ENCODE results near the gene PLB1. TPM values are rescaled to one million over a fixed set of nuclear protein-coding genes. Genes with fewer than 3 reads are reported as not detected.
A peak's percentile ranks its signal among the peaks of the same experiment; 100 is the strongest.

PLB1 gene
- total RNA-seq, 1 donor from 2014 or later, result 0.64 TPM

- Mint-ChIP-seq H3K9me3 (ENCODE audit: unreplicated experiment) (no peaks in the 10 kb centered on the region), H3K36me3 (ENCODE audit: unreplicated experiment) (no peaks in the 10 kb centered on the region), H3K4me3 (ENCODE audit: unreplicated experiment) (no peak overlapping the region), H3K4me1 (ENCODE audit: unreplicated experiment) (peaks cover 29% of the 10 kb centered on the region), H3K27ac (ENCODE audit: unreplicated experiment) (no peak overlapping the region), H3K27me3 (ENCODE audit: unreplicated experiment) (no peaks in the 10 kb centered on the region)
- no peak for DNase-seq (ENCODE audit: extremely low spot score, unreplicated experiment)
- no peak for TF ChIP-seq CTCF (IDR thresholded peaks at IDR 0.05)
These were observed 47.1 kb upstream of the PLB1 start for GRCh38 chr2:28448793-28449100.

- no peak for TF ChIP-seq CTCF (IDR thresholded peaks at IDR 0.05)
- Mint-ChIP-seq H3K4me1 (ENCODE audit: unreplicated experiment) (peaks cover 29% of the 10 kb centered on the region), H3K27me3 (ENCODE audit: unreplicated experiment) (no peaks in the 10 kb centered on the region), H3K36me3 (ENCODE audit: unreplicated experiment) (no peaks in the 10 kb centered on the region), H3K9me3 (ENCODE audit: unreplicated experiment) (no peaks in the 10 kb centered on the region), H3K4me3 (ENCODE audit: unreplicated experiment) (no peak overlapping the region), H3K27ac (ENCODE audit: unreplicated experiment) (no peak overlapping the region)
- no peak for DNase-seq (ENCODE audit: extremely low spot score, unreplicated experiment)
These were observed 46.8 kb upstream of the PLB1 start for GRCh38 chr2:28449126-28449487.

GRCh38 chr2:28449488-28450395 lies 46.1 kb upstream of the PLB1 start:
- no peak overlapping the region for H3K4me3 Mint-ChIP-seq (ENCODE audit: unreplicated experiment)
- no peak for TF ChIP-seq CTCF (IDR thresholded peaks at IDR 0.05)
- no peaks in the 10 kb centered on the region for H3K27me3 Mint-ChIP-seq (ENCODE audit: unreplicated experiment)
- no peaks in the 10 kb centered on the region for H3K36me3 Mint-ChIP-seq (ENCODE audit: unreplicated experiment)
- DNase-seq (ENCODE audit: extremely low spot score, unreplicated experiment), result no peak
- H3K9me3 Mint-ChIP-seq (ENCODE audit: unreplicated experiment), result no peaks in the 10 kb centered on the region
- H3K4me1 Mint-ChIP-seq (ENCODE audit: unreplicated experiment), result peaks cover 29% of the 10 kb centered on the region
- H3K27ac Mint-ChIP-seq (ENCODE audit: unreplicated experiment), result peak overlapping the region; percentile 16

GRCh38 chr2:28450901-28451565 lies 44.8 kb upstream of the PLB1 start:
- no peaks in the 10 kb centered on the region for H3K9me3 Mint-ChIP-seq (ENCODE audit: unreplicated experiment)
- TF ChIP-seq CTCF (IDR thresholded peaks at IDR 0.05), result no peak
- no peak overlapping the region for H3K4me3 Mint-ChIP-seq (ENCODE audit: unreplicated experiment)
- no peak overlapping the region for H3K27ac Mint-ChIP-seq (ENCODE audit: unreplicated experiment)
- no peak for DNase-seq (ENCODE audit: extremely low spot score, unreplicated experiment)
- H3K27me3 Mint-ChIP-seq (ENCODE audit: unreplicated experiment), result no peaks in the 10 kb centered on the region
- no peaks in the 10 kb centered on the region for H3K36me3 Mint-ChIP-seq (ENCODE audit: unreplicated experiment)
- peaks cover 17% of the 10 kb centered on the region for H3K4me1 Mint-ChIP-seq (ENCODE audit: unreplicated experiment)

GRCh38 chr2:28451793-28452533 lies 43.9 kb upstream of the PLB1 start:
- no peak for TF ChIP-seq CTCF (IDR thresholded peaks at IDR 0.05)
- no peak for DNase-seq (ENCODE audit: extremely low spot score, unreplicated experiment)
- Mint-ChIP-seq H3K4me3 (ENCODE audit: unreplicated experiment) (no peak overlapping the region), H3K36me3 (ENCODE audit: unreplicated experiment) (no peaks in the 10 kb centered on the region), H3K27ac (ENCODE audit: unreplicated experiment) (no peak overlapping the region), H3K27me3 (ENCODE audit: unreplicated experiment) (no peaks in the 10 kb centered on the region), H3K4me1 (ENCODE audit: unreplicated experiment) (peaks cover 15% of the 10 kb centered on the region), H3K9me3 (ENCODE audit: unreplicated experiment) (no peaks in the 10 kb centered on the region)

Measured in osteocyte (in vitro differentiated cells).